ENCODE measurements around the gene SYT9. TPM values are rescaled to one million over a fixed set of nuclear protein-coding genes. Genes with fewer than 3 reads are reported as not detected.
A peak's percentile ranks its signal among the peaks of the same experiment; 100 is the strongest.

SYT9 gene
- total RNA-seq, 2 donors from 2014 or later: 0.81 to 2.2 TPM

GRCh38 chr11:7501894-7502293 is 250.2 kb downstream of the SYT9 start:
- 78 to 87% methylated on average over 2 to 4 of the region's 4 CpGs for WGBS, 2 experiments (ENCODE audit: insufficient coverage in 1 of 2, insufficient read length in 1 of 2)
- H3K4me3 Mint-ChIP-seq: no peak overlapping the region
- DNase-seq: no peak
- no peak for TF ChIP-seq CTCF (conservative IDR thresholded peaks at IDR 0.05)
- H3K9me3 ChIP-seq (ENCODE audit: control insufficient read depth, low read length): no peaks in the 10 kb centered on the region
- H3K4me1 ChIP-seq (ENCODE audit: control insufficient read depth, insufficient read depth, low read length): peaks cover 6% of the 10 kb centered on the region
- no peak overlapping the region for H3K27ac ChIP-seq (ENCODE audit: low read depth, low read length)
- no peaks in the 10 kb centered on the region for H3K27me3 ChIP-seq (ENCODE audit: control insufficient read depth, insufficient read depth, low read length, poor library complexity, severe bottlenecking)
- H3K9ac ChIP-seq (ENCODE audit: extremely low read depth, low read length, poor library complexity, severe bottlenecking): no peak overlapping the region
- H3K27ac Mint-ChIP-seq: no peak overlapping the region
- H3K27me3 Mint-ChIP-seq (ENCODE audit: insufficient read depth): no peaks in the 10 kb centered on the region
- H3K36me3 ChIP-seq (ENCODE audit: control insufficient read depth, insufficient read depth, low read length): no peaks in the 10 kb centered on the region
- no peaks in the 10 kb centered on the region for H3K36me3 Mint-ChIP-seq (ENCODE audit: low read depth)
- no peaks in the 10 kb centered on the region for H3K9me3 Mint-ChIP-seq
- H3K4me1 Mint-ChIP-seq: peaks cover 9% of the 10 kb centered on the region
- no peak overlapping the region for H3K4me3 ChIP-seq (ENCODE audit: low read length)

DNA sequence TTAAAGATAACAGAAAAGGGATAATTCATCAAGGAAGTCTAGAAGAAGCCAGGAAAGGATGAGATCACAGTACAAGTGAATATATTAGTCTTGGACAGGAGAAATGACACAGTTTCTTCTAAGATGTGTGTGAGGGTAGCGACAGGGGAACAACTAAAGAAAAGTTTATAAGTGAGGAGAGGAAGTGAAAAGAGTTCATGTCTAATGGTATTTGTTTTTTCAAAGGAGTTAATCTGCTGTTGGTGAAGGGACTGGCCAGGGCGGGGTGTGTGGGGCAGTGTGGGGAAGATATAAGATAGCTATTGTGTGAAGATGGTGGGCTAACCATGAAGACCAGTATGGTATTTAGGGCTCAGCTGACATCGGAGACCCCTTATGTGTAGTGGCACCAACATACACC is 254.5 kb downstream of the SYT9 start:
- Mint-ChIP-seq H3K36me3 (ENCODE audit: low read depth) (no peaks in the 10 kb centered on the region), H3K4me1 (peaks cover 29% of the 10 kb centered on the region), H3K27me3 (ENCODE audit: insufficient read depth) (no peaks in the 10 kb centered on the region), H3K9me3 (no peaks in the 10 kb centered on the region), H3K4me3 (no peak overlapping the region), H3K27ac (no peak overlapping the region)
- Histone ChIP-seq H3K4me1 (ENCODE audit: control insufficient read depth, insufficient read depth, low read length) (peaks cover 17% of the 10 kb centered on the region), H3K4me3 (ENCODE audit: low read length) (no peak overlapping the region), H3K36me3 (ENCODE audit: control insufficient read depth, insufficient read depth, low read length) (no peaks in the 10 kb centered on the region), H3K9ac (ENCODE audit: extremely low read depth, low read length, poor library complexity, severe bottlenecking) (no peak overlapping the region), H3K27ac (ENCODE audit: low read depth, low read length) (no peak overlapping the region), H3K27me3 (ENCODE audit: control insufficient read depth, insufficient read depth, low read length, poor library complexity, severe bottlenecking) (no peaks in the 10 kb centered on the region), H3K9me3 (ENCODE audit: control insufficient read depth, low read length) (no peaks in the 10 kb centered on the region)
- DNase-seq: no peak
- TF ChIP-seq CTCF (conservative IDR thresholded peaks at IDR 0.05): no peak
- WGBS, 2 experiments (ENCODE audit: insufficient coverage in 1 of 2, insufficient read length in 1 of 2): 96% methylated on average over 2 to 3 of the region's 3 CpGs

DNA sequence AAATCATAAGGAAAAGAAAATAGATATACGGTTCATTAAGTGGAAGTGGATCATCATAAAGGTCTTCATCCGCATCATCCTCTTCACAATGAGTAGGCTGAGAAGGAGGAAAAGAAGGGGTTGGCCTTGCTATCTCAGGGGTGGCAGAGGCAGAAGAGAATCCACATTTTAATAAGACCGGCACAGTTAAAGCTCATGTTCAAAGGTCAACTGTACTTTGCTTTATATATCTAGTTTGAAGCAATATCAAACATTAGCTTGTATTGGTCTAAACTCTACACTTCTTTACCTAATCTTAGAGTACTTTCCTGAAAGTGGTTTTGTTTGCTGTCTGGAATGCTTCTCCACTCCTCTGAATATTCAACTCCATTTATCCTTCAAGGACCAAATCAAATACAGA is 256.4 kb downstream of the SYT9 start:
- Mint-ChIP-seq H3K27ac (peak overlapping the region; percentile 90), H3K36me3 (ENCODE audit: low read depth) (no peaks in the 10 kb centered on the region), H3K9me3 (no peaks in the 10 kb centered on the region), H3K27me3 (ENCODE audit: insufficient read depth) (no peaks in the 10 kb centered on the region), H3K4me3 (no peak overlapping the region), H3K4me1 (peaks cover 45% of the 10 kb centered on the region)
- Histone ChIP-seq H3K27me3 (ENCODE audit: control insufficient read depth, insufficient read depth, low read length, poor library complexity, severe bottlenecking) (no peaks in the 10 kb centered on the region), H3K4me1 (ENCODE audit: control insufficient read depth, insufficient read depth, low read length) (peaks cover 27% of the 10 kb centered on the region), H3K36me3 (ENCODE audit: control insufficient read depth, insufficient read depth, low read length) (no peaks in the 10 kb centered on the region), H3K4me3 (ENCODE audit: low read length) (peak overlapping the region; percentile 28), H3K27ac (ENCODE audit: low read depth, low read length) (no peak overlapping the region), H3K9ac (ENCODE audit: extremely low read depth, low read length, poor library complexity, severe bottlenecking) (no peak overlapping the region), H3K9me3 (ENCODE audit: control insufficient read depth, low read length) (no peaks in the 10 kb centered on the region)
- TF ChIP-seq CTCF (conservative IDR thresholded peaks at IDR 0.05): no peak
- DNase-seq: no peak
- 64 to 92% methylated on average over 2 to 3 of the region's 3 CpGs for WGBS, 2 experiments (ENCODE audit: insufficient coverage in 1 of 2, insufficient read length in 1 of 2)
